Measurements from ENCODE around the gene PIK3C2G. TPM values are rescaled to one million over a fixed set of nuclear protein-coding genes. Genes with fewer than 3 reads are reported as not detected.
"Not testable (repeated sequence)": the region's sequence is repeated elsewhere in the genome, so short reads cannot be mapped to it uniquely, and the experiment has no call there.

Gene PIK3C2G
- total RNA-seq, 2 donors from 2014 or later = not detected

- Mint-ChIP-seq H3K27ac (no peak overlapping the region), H3K4me3 (no peak overlapping the region), H3K4me1 (no peaks in the 10 kb centered on the region), H3K9me3 (peaks cover 24% of the 10 kb centered on the region), H3K27me3 (no peaks in the 10 kb centered on the region), H3K36me3 (ENCODE audit: low read depth) (no peaks in the 10 kb centered on the region)
- no peak for ATAC-seq (replicated peaks)
Observed at GRCh38 chr12:18522806-18523205, 261.5 kb downstream of the PIK3C2G start.

DNA sequence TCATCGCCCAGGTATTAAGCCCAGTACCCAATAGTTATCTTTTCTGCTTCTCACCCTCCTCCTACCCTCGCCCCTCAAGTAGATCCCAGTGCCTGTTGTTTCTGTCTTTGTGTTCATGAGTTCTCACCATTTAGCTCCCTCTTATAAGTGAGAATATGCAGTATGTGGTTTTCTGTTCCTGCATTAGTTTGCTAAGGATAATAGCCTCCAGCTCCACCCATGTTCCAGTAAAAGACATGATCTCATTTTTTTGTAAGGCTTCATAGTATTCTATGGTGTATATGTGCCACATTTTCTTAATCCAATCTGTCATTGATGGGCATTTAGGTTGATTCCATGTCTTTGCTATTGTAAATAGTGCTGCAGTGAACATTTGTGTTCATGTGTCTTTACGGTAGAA is 281.2 kb downstream of the PIK3C2G start:
- H3K9me3 Mint-ChIP-seq; H3K27ac Mint-ChIP-seq; H3K27me3 Mint-ChIP-seq; H3K4me1 Mint-ChIP-seq; H3K36me3 Mint-ChIP-seq (ENCODE audit: low read depth); ATAC-seq (replicated peaks); H3K4me3 Mint-ChIP-seq: not testable (repeated sequence)

DNA sequence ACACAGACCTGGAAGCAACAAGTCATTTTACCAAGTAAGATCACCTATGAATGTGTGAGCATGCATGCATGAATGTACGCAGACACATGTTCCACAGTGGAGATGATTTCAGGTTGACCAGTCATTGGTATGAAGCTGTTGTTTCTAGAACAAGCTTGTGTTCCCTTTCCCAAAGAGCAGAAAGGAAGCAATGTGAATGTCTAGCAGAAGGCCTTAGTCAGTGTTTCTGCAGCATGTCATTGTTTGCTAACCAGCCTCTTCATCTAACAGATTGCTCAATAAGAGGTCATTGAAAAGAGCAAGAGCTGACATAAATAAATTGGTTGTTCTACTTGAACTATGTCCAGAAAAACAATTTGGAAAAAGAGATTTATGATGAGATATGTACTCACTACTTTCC is 285.1 kb downstream of the PIK3C2G start:
- Mint-ChIP-seq H3K4me1 (no peaks in the 10 kb centered on the region), H3K4me3 (no peak overlapping the region), H3K9me3 (no peaks in the 10 kb centered on the region), H3K27ac (no peak overlapping the region), H3K36me3 (ENCODE audit: low read depth) (no peaks in the 10 kb centered on the region), H3K27me3 (no peaks in the 10 kb centered on the region)
- ATAC-seq (replicated peaks) = no peak

DNA sequence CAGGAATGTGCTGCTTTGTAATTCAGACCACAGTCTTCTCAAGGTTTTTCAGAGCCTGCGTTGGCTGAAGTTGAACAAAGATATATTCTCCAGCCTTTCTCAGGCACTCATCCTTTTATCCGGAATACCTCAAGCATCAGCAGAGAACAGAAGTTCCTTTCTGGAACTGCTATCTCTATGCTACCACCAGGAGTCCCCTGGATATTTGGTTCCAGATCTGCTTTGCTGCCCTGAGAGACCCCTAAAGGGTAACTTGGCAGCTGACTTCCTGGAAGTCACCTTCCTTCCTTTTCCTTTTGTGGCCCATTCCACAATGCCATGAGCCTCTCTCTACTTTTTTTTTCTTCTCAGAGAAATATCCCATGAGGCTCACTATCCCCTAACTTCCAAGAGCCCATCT is 288.3 kb downstream of the PIK3C2G start:
- H3K9me3 Mint-ChIP-seq = no peaks in the 10 kb centered on the region
- no peak for ATAC-seq (replicated peaks)
- no peaks in the 10 kb centered on the region for H3K36me3 Mint-ChIP-seq (ENCODE audit: low read depth)
- no peak overlapping the region for H3K4me3 Mint-ChIP-seq
- H3K27ac Mint-ChIP-seq = no peak overlapping the region
- no peaks in the 10 kb centered on the region for H3K27me3 Mint-ChIP-seq
- no peaks in the 10 kb centered on the region for H3K4me1 Mint-ChIP-seq

- H3K9me3 Mint-ChIP-seq = no peaks in the 10 kb centered on the region
- ATAC-seq (replicated peaks) = no peak
- H3K27me3 Mint-ChIP-seq = no peaks in the 10 kb centered on the region
- H3K36me3 Mint-ChIP-seq (ENCODE audit: low read depth) = no peaks in the 10 kb centered on the region
- no peak overlapping the region for H3K27ac Mint-ChIP-seq
- H3K4me1 Mint-ChIP-seq = no peaks in the 10 kb centered on the region
- no peak overlapping the region for H3K4me3 Mint-ChIP-seq
Observed at GRCh38 chr12:18551106-18551505, 289.8 kb downstream of the PIK3C2G start.

GRCh38 chr12:18551701-18552100 is 290.4 kb downstream of the PIK3C2G start:
- no peak for ATAC-seq (replicated peaks)
- Mint-ChIP-seq H3K27ac (no peak overlapping the region), H3K36me3 (ENCODE audit: low read depth) (no peaks in the 10 kb centered on the region), H3K4me1 (no peaks in the 10 kb centered on the region), H3K27me3 (no peaks in the 10 kb centered on the region), H3K4me3 (no peak overlapping the region), H3K9me3 (no peaks in the 10 kb centered on the region)

- H3K27ac Mint-ChIP-seq = no peak overlapping the region
- H3K4me1 Mint-ChIP-seq = no peaks in the 10 kb centered on the region
- no peaks in the 10 kb centered on the region for H3K36me3 Mint-ChIP-seq (ENCODE audit: low read depth)
- ATAC-seq (replicated peaks) = no peak
- no peak overlapping the region for H3K4me3 Mint-ChIP-seq
- no peaks in the 10 kb centered on the region for H3K27me3 Mint-ChIP-seq
- no peaks in the 10 kb centered on the region for H3K9me3 Mint-ChIP-seq
Observed at GRCh38 chr12:18552829-18553228, 291.5 kb downstream of the PIK3C2G start.

GRCh38 chr12:18556161-18556560 is 294.8 kb downstream of the PIK3C2G start:
- no peaks in the 10 kb centered on the region for H3K9me3 Mint-ChIP-seq
- no peaks in the 10 kb centered on the region for H3K36me3 Mint-ChIP-seq (ENCODE audit: low read depth)
- H3K27ac Mint-ChIP-seq = no peak overlapping the region
- no peak for ATAC-seq (replicated peaks)
- no peaks in the 10 kb centered on the region for H3K27me3 Mint-ChIP-seq
- H3K4me3 Mint-ChIP-seq = no peak overlapping the region
- no peaks in the 10 kb centered on the region for H3K4me1 Mint-ChIP-seq

DNA sequence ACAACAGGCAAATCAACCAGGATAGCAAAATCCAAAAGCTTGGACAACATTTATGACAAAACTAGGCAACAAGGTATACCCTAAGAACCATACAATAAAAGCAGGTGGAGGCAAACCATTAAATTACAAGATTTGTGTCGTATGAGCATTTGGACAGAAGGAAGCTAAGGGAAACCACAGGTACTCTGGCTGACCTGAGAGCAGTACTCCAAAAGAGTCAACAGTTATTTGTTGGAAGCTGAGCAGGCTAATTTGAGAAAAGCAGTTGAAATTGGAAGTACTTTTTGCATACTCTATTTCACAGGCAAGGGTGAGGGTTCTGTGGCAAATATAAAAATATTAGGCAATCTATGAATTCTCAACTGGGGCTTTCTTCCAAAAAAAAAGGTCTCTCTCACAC is 297.9 kb downstream of the PIK3C2G start:
- Mint-ChIP-seq H3K27me3 (no peaks in the 10 kb centered on the region), H3K36me3 (ENCODE audit: low read depth) (no peaks in the 10 kb centered on the region), H3K4me1 (no peaks in the 10 kb centered on the region), H3K9me3 (no peaks in the 10 kb centered on the region), H3K27ac (no peak overlapping the region), H3K4me3 (no peak overlapping the region)
- ATAC-seq (replicated peaks) = no peak

- Mint-ChIP-seq H3K4me1 (no peaks in the 10 kb centered on the region), H3K27me3 (no peaks in the 10 kb centered on the region)
- no peak for ATAC-seq (replicated peaks)
Observed at GRCh38 chr12:18562531-18562930, 301.2 kb downstream of the PIK3C2G start.

GRCh38 chr12:18564306-18564705 is 303.0 kb downstream of the PIK3C2G start:
- Mint-ChIP-seq H3K4me3 (no peak overlapping the region), H3K9me3 (no peaks in the 10 kb centered on the region), H3K27me3 (no peaks in the 10 kb centered on the region), H3K36me3 (ENCODE audit: low read depth) (no peaks in the 10 kb centered on the region), H3K27ac (no peak overlapping the region), H3K4me1 (no peaks in the 10 kb centered on the region)
- no peak for ATAC-seq (replicated peaks)

More at GRCh38 chr12:18562531-18562930, 301.2 kb downstream of the PIK3C2G start:
- H3K9me3 Mint-ChIP-seq = no peaks in the 10 kb centered on the region
- no peak overlapping the region for H3K27ac Mint-ChIP-seq
- H3K4me3 Mint-ChIP-seq = no peak overlapping the region
- H3K36me3 Mint-ChIP-seq (ENCODE audit: low read depth) = no peaks in the 10 kb centered on the region

DNA sequence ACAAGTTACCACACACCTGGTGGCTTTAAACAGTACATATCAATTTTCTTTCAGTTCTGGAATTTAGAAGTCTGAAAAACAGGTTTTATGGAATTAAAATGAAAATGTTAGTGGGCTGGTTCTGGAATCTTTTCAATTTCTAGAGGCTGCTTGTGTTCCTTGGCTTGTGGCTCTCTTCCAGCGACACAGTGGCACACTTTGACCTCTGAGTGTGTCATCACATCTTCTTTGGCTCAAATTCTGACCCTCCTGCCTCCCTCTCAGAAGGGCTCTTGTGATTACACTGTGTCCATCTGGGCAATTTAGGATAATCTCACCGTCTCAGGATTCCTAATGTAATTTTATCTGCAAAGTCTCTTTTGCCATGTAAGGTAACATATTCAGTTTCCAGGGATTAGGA is 306.5 kb downstream of the PIK3C2G start:
- no peaks in the 10 kb centered on the region for H3K9me3 Mint-ChIP-seq
- no peaks in the 10 kb centered on the region for H3K36me3 Mint-ChIP-seq (ENCODE audit: low read depth)
- H3K4me3 Mint-ChIP-seq = no peak overlapping the region
- no peak overlapping the region for H3K27ac Mint-ChIP-seq
- no peak for ATAC-seq (replicated peaks)
- no peaks in the 10 kb centered on the region for H3K27me3 Mint-ChIP-seq
- no peaks in the 10 kb centered on the region for H3K4me1 Mint-ChIP-seq

DNA sequence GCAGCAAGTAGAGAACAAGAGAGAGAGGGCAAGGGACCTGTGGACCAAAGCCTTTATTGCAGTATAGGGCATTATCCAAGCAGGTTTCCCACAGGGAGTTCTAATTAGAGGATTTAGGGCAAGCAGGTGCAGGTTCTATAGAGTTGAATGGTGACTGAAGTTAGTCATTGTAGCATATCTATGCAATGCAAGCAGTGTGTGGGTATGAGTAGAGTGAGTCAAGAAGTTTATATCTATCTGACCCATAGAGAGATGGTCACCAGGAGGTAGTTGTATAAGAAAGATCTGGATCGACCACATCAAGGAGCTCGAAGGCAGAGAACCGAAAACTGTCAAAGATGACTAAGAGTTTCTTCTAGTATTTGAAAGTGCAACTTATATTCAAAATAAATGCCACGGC is 309.2 kb downstream of the PIK3C2G start:
- no peaks in the 10 kb centered on the region for H3K27me3 Mint-ChIP-seq
- H3K9me3 Mint-ChIP-seq = peaks cover 3% of the 10 kb centered on the region
- H3K4me1 Mint-ChIP-seq = no peaks in the 10 kb centered on the region
- H3K4me3 Mint-ChIP-seq = no peak overlapping the region
- ATAC-seq (replicated peaks) = no peak
- no peak overlapping the region for H3K27ac Mint-ChIP-seq
- no peaks in the 10 kb centered on the region for H3K36me3 Mint-ChIP-seq (ENCODE audit: low read depth)

DNA sequence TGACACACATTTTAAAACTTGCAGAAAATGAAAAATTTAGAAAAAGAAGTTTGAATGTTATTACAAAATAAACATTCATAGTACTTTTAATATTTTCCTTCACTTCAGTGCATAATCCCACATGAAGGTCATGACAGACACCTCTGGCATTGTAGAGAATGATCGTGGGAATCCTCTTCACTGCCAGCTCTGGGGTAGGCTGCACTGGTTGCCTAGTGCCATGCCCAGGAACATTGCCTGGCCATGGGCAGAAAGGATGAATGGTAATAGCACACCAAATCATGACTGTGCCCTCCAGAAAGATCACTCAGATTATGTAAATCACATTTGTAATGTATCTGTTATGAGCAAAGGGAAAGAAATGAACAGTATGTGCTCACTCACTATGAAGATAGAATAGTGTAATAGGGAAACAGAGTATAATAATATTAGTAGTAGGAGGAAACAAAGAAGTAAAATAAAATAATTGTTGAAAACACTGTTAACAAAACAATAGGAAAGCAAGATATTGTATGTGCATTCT is 314.8 kb downstream of the PIK3C2G start:
- H3K27me3 Mint-ChIP-seq = no peaks in the 10 kb centered on the region
- H3K9me3 Mint-ChIP-seq = peaks cover 3% of the 10 kb centered on the region
- no peak for ATAC-seq (replicated peaks)
- no peak overlapping the region for H3K4me3 Mint-ChIP-seq
- H3K27ac Mint-ChIP-seq = no peak overlapping the region
- no peaks in the 10 kb centered on the region for H3K4me1 Mint-ChIP-seq
- no peaks in the 10 kb centered on the region for H3K36me3 Mint-ChIP-seq (ENCODE audit: low read depth)

DNA sequence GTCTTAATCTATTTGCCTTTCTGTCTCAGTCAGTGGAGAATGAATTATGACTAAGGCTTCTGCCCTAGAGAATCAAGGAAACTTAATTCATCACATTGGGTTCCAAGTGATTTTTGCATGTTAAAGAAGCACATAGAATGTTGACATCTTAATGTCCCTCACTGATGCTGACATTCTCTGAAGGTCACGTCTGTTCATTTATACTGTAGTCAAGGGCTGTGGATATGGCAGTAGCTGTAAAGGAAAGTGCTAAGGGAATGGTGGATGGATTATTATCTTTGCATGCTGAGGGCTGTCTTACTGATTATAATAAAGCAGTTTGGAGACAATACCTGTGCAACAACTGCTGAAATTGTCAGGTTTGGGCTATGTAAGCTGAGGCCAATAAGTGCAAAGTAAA is 315.3 kb downstream of the PIK3C2G start:
- no peaks in the 10 kb centered on the region for H3K4me1 Mint-ChIP-seq
- H3K27ac Mint-ChIP-seq = no peak overlapping the region
- no peaks in the 10 kb centered on the region for H3K36me3 Mint-ChIP-seq (ENCODE audit: low read depth)
- H3K27me3 Mint-ChIP-seq = no peaks in the 10 kb centered on the region
- H3K4me3 Mint-ChIP-seq = no peak overlapping the region
- no peak for ATAC-seq (replicated peaks)
- H3K9me3 Mint-ChIP-seq = peaks cover 6% of the 10 kb centered on the region

DNA sequence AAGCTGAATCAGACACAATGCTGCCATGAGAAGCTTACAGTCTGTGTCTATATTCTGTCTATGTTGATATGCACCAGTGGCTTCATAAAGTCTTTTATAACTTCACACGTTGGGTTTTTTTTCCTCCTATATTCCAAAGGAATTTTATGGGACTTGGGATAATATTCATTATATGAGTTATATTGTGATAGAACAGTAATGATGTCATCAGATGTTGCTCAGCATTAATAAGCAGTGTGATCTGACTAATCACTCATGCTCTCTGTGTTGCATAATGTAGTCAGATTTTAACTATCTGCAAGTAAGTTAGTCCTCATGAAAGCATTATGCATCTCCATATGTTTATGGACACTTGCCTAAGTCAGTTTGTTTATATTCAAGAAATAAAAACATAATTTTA is 316.9 kb downstream of the PIK3C2G start:
- H3K36me3 Mint-ChIP-seq (ENCODE audit: low read depth) = no peaks in the 10 kb centered on the region
- no peaks in the 10 kb centered on the region for H3K4me1 Mint-ChIP-seq
- no peak for ATAC-seq (replicated peaks)
- H3K27ac Mint-ChIP-seq = no peak overlapping the region
- no peaks in the 10 kb centered on the region for H3K27me3 Mint-ChIP-seq
- no peak overlapping the region for H3K4me3 Mint-ChIP-seq
- H3K9me3 Mint-ChIP-seq = peaks cover 8% of the 10 kb centered on the region

Data from activated T-helper 17 cell treated with anti-CD3 and anti-CD28 coated beads, Interleukin-2, amount 50 U/mL, for 72 hours (primary cell).